ENCODE measurements around the gene AQP2. TPM values are rescaled to one million over a fixed set of nuclear protein-coding genes. Genes with fewer than 3 reads are reported as not detected.
A peak's percentile ranks its signal among the peaks of the same experiment; 100 is the strongest.

AQP2 gene
- polyA plus RNA-seq, 3 donors, result 75.1 to 170 (median 128) TPM

- DNase-seq, result no peak
Observed at GRCh38 chr12:49936925-49937324, 13.6 kb upstream of the AQP2 start.

GRCh38 chr12:49937639-49938300, 12.8 kb upstream of the AQP2 start:
- no peak for DNase-seq

GRCh38 chr12:49939307-49939706, 11.2 kb upstream of the AQP2 start:
- DNase-seq, result no peak

GRCh38 chr12:49939707-49940106, 10.8 kb upstream of the AQP2 start:
- DNase-seq, result no peak

- no peak for DNase-seq
Observed at GRCh38 chr12:49941556-49942511, 8.7 kb upstream of the AQP2 start.

DNA sequence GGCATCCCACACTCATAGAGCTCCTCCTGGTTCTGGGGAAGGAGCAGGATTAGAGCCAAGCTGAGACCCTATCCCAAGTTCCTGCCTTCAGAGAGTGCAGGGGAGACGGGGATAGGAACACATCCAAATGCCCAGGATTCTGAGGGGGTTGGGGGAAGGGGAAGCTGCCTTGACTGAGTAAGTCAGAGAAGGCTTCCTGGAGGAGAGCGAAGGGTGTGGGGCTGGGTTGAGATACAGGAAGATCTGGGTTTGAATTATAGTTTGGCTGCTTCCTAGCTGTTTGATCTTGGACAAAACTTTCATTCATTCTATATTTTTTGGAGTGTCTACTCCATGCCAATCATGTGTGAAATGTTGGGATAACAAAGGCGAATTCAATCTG, 8.0 kb upstream of the AQP2 start:
- no peak for DNase-seq

GRCh38 chr12:49942921-49943624, 7.5 kb upstream of the AQP2 start:
- DNase-seq, result no peak

- no peak for DNase-seq
Observed at GRCh38 chr12:49943625-49943960, 6.9 kb upstream of the AQP2 start.

- no peak for DNase-seq
Observed at GRCh38 chr12:49944046-49944445, 6.5 kb upstream of the AQP2 start.

GRCh38 chr12:49944718-49945117, 5.8 kb upstream of the AQP2 start:
- no peak for DNase-seq

DNA sequence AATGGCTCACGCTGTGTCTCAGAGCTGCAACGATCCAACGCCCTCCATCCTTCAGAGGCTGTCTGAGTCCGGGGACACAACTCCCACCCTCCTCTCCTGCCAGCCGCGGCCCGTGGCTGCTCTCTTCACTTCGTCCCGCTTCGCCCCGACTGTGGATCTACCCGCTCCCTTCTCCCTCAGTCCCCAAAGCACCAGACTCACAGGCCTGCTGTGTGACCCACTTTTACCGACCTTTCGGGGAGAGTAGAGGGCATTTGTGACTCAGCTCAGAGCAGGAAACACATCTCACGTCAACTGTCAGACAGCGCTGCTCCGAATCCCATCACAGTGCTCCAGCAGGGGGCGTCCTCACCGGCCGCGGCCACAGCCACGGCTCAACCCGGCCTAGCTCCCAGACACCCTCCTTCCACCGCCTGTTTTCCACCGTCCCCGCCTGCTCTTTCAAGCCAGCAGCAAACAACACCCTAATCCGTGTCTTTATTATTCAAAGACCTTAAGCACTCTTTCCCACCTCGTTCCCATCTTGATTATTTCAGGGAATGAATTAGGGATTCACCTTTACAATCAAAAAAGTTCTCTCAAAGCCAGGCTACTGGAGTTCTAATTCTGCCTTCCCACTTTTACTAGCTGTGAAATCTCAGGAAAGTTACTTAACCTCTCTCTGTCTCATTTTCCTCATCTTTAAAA, 5.0 kb upstream of the AQP2 start:
- DNase-seq, result peak; percentile 54

- no peak for DNase-seq
Observed at GRCh38 chr12:49946086-49946485, 4.5 kb upstream of the AQP2 start.

GRCh38 chr12:49946497-49946896, 4.0 kb upstream of the AQP2 start:
- DNase-seq, result no peak

DNA sequence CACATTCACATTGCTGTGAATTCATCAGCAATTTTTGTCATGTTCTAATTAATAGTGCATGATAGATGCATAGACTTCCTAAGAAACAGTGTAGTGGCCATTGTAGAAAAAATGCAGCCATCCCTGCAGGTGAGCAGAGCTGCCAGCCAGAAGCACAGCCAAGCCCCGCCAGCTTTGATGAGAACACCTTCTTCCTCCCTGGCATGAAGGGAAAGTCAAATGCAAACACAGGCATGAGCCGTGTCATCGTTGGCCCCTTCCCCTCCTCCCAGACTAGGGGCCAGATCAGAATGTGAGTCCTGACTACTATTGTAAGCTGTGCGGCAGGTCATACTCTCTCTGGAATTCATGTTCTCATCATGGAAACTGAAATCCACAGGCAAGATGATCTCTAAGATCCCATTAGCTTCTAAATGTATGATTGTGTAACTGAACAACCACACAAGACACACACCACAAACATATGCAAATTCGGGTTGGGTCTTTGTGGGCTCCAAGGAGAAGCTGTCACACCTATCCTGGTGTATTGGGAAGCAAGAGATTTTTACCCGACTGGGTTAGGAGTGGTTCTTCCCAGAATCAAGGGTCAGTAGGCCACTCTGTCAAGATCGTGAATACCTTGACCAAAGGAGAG, 2.8 kb upstream of the AQP2 start:
- no peak for DNase-seq

GRCh38 chr12:49948866-49949845, 1.4 kb upstream of the AQP2 start:
- DNase-seq, result no peak

GRCh38 chr12:49949866-49950265, 671 bp upstream of the AQP2 start:
- DNase-seq, result no peak

- DNase-seq, result no peak
Observed at GRCh38 chr12:49951411-49952240, 1.1 kb downstream of the AQP2 start.

DNA sequence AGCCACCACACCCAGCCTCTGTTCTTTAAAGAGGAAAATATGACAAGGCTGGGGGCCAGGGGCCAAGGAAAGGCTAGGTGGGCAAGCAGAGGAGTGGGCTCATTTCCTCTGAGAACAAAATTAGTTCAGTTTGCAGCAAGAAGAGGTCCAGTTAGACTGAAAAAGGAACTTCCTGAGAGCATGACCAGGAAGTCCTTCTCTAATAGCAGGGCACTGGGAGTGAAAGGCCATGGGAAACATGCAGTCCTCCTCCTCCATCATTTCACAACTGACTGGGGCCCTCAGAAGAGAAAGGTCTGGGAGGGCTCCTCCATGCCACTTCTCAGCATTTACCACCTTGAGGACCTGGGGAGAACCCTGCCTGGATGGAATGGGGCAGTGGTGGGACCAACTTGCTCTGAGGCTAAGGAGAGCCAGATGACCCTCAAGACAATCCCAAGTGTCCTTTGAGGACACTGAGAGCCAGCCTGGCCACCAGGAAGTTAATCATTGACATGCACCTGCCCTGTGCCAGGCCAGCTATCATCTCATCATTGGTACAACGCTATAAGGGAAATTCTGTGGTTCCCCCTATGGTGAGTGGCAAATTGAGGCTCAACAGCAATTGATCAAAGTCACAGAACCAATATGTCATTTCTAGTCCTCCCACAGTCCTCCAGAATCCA, 2.0 kb downstream of the AQP2 start:
- DNase-seq, result no peak

DNA sequence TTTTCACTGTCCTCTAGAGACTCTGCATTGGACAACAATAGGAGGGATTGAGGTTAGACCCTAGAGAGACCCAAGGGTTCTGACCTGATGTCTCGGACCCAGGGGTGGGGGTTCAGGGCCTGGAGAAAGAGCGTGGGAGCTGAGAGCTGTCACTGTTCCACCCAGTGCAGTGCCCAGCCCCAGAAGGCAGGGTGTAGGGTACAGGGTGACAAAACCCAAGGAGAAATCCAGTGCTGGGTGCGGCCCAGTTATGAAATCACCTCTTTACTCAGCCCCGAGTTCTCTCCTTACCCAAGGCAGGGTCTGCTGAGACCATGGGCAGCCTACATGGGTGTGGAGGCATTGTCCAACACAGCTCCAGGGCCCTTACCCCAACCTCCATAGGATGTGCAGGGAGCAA, 2.6 kb downstream of the AQP2 start:
- DNase-seq, result no peak

Data from renal pelvis (tissue), 4 donors.